HepG2 (cell line): ENCODE data around the gene CD36. TPM values are rescaled to one million over a fixed set of nuclear protein-coding genes. Genes with fewer than 3 reads are reported as not detected.
A peak's percentile ranks its signal among the peaks of the same experiment; 100 is the strongest.

Experiments
- ARID4A ChIP-seq: sonication (generic); formaldehyde crosslinking; IDR thresholded peaks from 2 replicates; pipeline ENCODE4 v1.5.0; 2020; ENCODE audit warnings: mild to moderate bottlenecking, missing genetic modification reagents, borderline replicate concordance
- BORCS8-MEF2B ChIP-seq: sonication (generic); formaldehyde crosslinking; IDR thresholded peaks from 2 replicates; pipeline ENCODE4 v1.8.0; 2022; ENCODE audit warnings: mild to moderate bottlenecking, missing genetic modification reagents
- CBFB ChIP-seq: sonication (generic); formaldehyde crosslinking; IDR thresholded peaks from 2 replicates; pipeline ENCODE4 v1.4.0; 2020; ENCODE audit warnings: missing genetic modification reagents
- GATAD1 ChIP-seq: IDR thresholded peaks from 2 replicates; pipeline ENCODE4 v1.6.1; 2016; ENCODE audit warnings: missing genetic modification reagents, missing compliant biosample characterization
- HNF4G ChIP-seq, 2 experiments: sonication (generic) in 1 of 2; formaldehyde crosslinking in 1 of 2; IDR thresholded peaks; 2 replicates each; pipeline versions ENCODE4 v1.4.0 to v1.6.1; 2011 to 2020; ENCODE audit warnings: borderline replicate concordance in 2 of 2, low read depth in 2 of 2, mild to moderate bottlenecking in 2 of 2, low read length in 1 of 2, missing genetic modification reagents in 1 of 2, moderate library complexity in 1 of 2
- KLF12 ChIP-seq: sonication (generic); formaldehyde crosslinking; IDR thresholded peaks from 2 replicates; pipeline ENCODE4 v1.4.0; 2020; ENCODE audit warnings: missing genetic modification reagents, borderline replicate concordance
- NFE2L1 ChIP-seq: sonication (generic); formaldehyde crosslinking; IDR thresholded peaks from 2 replicates; pipeline ENCODE4 v1.4.0; 2020; ENCODE audit warnings: missing genetic modification reagents, mild to moderate bottlenecking, borderline replicate concordance
- PHF20 ChIP-seq: sonication (generic); formaldehyde crosslinking; IDR thresholded peaks from 2 replicates; pipeline ENCODE4 v1.5.0; 2020; ENCODE audit warnings: mild to moderate bottlenecking, missing genetic modification reagents
- REL ChIP-seq: sonication (generic); formaldehyde crosslinking; conservative IDR thresholded peaks from 2 replicates; pipeline ENCODE4 v1.8.0; 2022; ENCODE audit warnings: mild to moderate bottlenecking, missing genetic modification reagents, moderate library complexity
- SIN3B ChIP-seq: fragments of 150-350 bp; IDR thresholded peaks from 2 replicates; pipeline ENCODE4 v1.6.1; 2014; ENCODE audit warnings: low read length
- SKIL ChIP-seq: sonication (generic); formaldehyde crosslinking; IDR thresholded peaks from 2 replicates; pipeline ENCODE4 v1.8.0; 2022; ENCODE audit warnings: missing genetic modification reagents, mild to moderate bottlenecking, moderate library complexity, borderline replicate concordance
- STAT5B ChIP-seq: sonication (generic); formaldehyde crosslinking; IDR thresholded peaks from 2 replicates; pipeline ENCODE4 v1.4.0; 2020; ENCODE audit warnings: missing genetic modification reagents
- TBX2 ChIP-seq: sonication (generic); formaldehyde crosslinking; IDR thresholded peaks from 2 replicates; pipeline ENCODE4 v1.5.0; 2020; ENCODE audit warnings: missing genetic modification reagents, mild to moderate bottlenecking, borderline replicate concordance
- ZBTB49 ChIP-seq: sonication (generic); formaldehyde crosslinking; IDR thresholded peaks from 2 replicates; pipeline ENCODE4 v1.4.0; 2020; ENCODE audit warnings: missing genetic modification reagents, borderline replicate concordance
- ZNF34 ChIP-seq: sonication (generic); formaldehyde crosslinking; IDR thresholded peaks from 2 replicates; pipeline ENCODE4 v1.4.0; 2020; ENCODE audit warnings: mild to moderate bottlenecking, missing genetic modification reagents, borderline replicate concordance
- ZNF550 ChIP-seq: sonication (generic); formaldehyde crosslinking; IDR thresholded peaks from 2 replicates; pipeline ENCODE4 v1.4.0; 2020; ENCODE audit warnings: mild to moderate bottlenecking, missing genetic modification reagents, borderline replicate concordance
- ZNF562 ChIP-seq: sonication (generic); formaldehyde crosslinking; IDR thresholded peaks from 2 replicates; pipeline ENCODE4 v1.8.0; 2022; ENCODE audit warnings: missing genetic modification reagents, borderline replicate concordance
- ZNF747 ChIP-seq: sonication (generic); formaldehyde crosslinking; IDR thresholded peaks from 2 replicates; pipeline ENCODE4 v1.8.1; 2023; ENCODE audit warnings: missing genetic modification reagents, mild to moderate bottlenecking, borderline replicate concordance
- ZSCAN20 ChIP-seq: sonication (generic); formaldehyde crosslinking; IDR thresholded peaks from 2 replicates; pipeline ENCODE4 v1.4.0; 2020; ENCODE audit warnings: missing genetic modification reagents, mild to moderate bottlenecking, borderline replicate concordance
- polyA plus RNA-seq, 8 experiments: library from polyadenylated mRNA; depleted of rRNA in 3 of 8; stranded (reverse) in 7 of 8; unstranded in 1 of 8; fragments of >200 nt; fragmentation: Illumina TruSeq in 4 of 8; extraction: Trizol in 4 of 8; gene quantifications; 2 replicates each; pipeline versions ENCODE4 v1.2.1 to v1.2.3, GENCODE V29; 2011 to 2016; ENCODE audit warnings: low read depth in 4 of 8, missing spikeins in 1 of 8, mixed read lengths in 1 of 8; ENCODE audit not compliant: insufficient read depth in 1 of 8
- total RNA-seq, 5 experiments: library from RNA; depleted of rRNA; stranded (reverse); fragments of >200 nt; fragmentation: Illumina TruSeq; extraction: Trizol; gene quantifications; 2 replicates each; pipeline ENCODE4 v1.2.3, GENCODE V29; 2016; ENCODE audit warnings: low read depth in 1 of 5
- TF ChIP-seq, protein P1 (sequence below): sonication (generic); formaldehyde crosslinking; IDR thresholded peaks from 2 replicates; pipeline ENCODE4 v1.4.0; 2020; ENCODE audit warnings: mild to moderate bottlenecking, missing genetic modification reagents

Gene CD36
- total and polyA plus RNA-seq, 2 of the 13 experiments (the other 11 are each of a cell fraction or from before 2014, with no cell fraction given): 2.8 to 4.8 TPM

DNA sequence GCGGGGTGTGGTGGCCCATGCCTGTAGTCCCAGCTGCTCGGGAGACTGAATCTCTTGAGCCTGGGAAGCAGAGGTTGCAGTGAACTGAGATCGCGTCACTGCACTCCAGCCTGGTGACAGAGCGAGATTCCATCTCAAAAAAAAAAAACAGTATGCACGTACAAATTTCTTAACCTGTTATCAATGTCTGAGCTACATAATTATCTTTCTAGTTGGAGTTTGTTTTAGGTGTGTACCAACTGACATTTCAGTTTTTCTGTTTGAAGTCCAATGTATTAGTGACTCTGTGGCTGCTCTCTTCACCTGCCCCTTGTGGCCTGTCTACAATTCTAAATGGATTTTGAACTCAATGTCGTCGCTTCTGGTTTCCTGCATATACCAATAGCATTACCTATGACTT is 40.3 kb downstream of the CD36 start (continued):
- TF ChIP-seq HNF4G (IDR thresholded peaks at IDR 0.05; ENCODE audit: borderline replicate concordance, low read depth, low read length) (peak; percentile 70), HNF4G (CRISPR knock-in tag; IDR thresholded peaks at IDR 0.05; ENCODE audit: borderline replicate concordance, low read depth) (no peak), ZNF550 (CRISPR knock-in tag) (no peak), ZNF562 (CRISPR knock-in tag) (no peak), GATAD1 (CRISPR knock-in tag) (no peak), REL (CRISPR knock-in tag) (no peak), ZBTB49 (CRISPR knock-in tag) (no peak), NFE2L1 (no peak), CBFB (CRISPR knock-in tag) (no peak), STAT5B (no peak), SKIL (CRISPR knock-in tag) (no peak), BORCS8-MEF2B (CRISPR knock-in tag) (no peak), TBX2 (CRISPR knock-in tag) (0 out of 2 replicates have a peak, but pooled peaks have one; percentile 20), ARID4A (CRISPR knock-in tag) (no peak), ZSCAN20 (CRISPR knock-in tag) (0 out of 2 replicates have a peak, but pooled peaks have one; percentile 45), ZNF34 (CRISPR knock-in tag) (no peak), KLF12 (no peak), ZNF747 (CRISPR knock-in tag) (no peak), PHF20 (CRISPR knock-in tag) (no peak), SIN3B (no peak)
- TF ChIP-seq, protein P1, sequence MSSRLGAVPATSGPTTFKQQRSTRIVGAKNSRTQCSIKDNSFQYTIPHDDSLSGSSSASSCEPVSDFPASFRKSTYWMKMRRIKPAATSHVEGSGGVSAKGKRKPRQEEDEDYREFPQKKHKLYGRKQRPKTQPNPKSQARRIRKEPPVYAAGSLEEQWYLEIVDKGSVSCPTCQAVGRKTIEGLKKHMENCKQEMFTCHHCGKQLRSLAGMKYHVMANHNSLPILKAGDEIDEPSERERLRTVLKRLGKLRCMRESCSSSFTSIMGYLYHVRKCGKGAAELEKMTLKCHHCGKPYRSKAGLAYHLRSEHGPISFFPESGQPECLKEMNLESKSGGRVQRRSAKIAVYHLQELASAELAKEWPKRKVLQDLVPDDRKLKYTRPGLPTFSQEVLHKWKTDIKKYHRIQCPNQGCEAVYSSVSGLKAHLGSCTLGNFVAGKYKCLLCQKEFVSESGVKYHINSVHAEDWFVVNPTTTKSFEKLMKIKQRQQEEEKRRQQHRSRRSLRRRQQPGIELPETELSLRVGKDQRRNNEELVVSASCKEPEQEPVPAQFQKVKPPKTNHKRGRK: no peak
